Measurements from ENCODE around the gene SOHLH1.

- no peak for TF ChIP-seq EZH2 (IDR thresholded peaks at IDR 0.05; ENCODE audit: low read length, unreplicated experiment)
- TF ChIP-seq CTCF (conservative IDR thresholded peaks at IDR 0.05; ENCODE audit: low read depth, low read length) = no peak
- no peak for TF ChIP-seq EZH2phosphoT487 (IDR thresholded peaks at IDR 0.05; ENCODE audit: borderline replicate concordance, low read length)
Measured at GRCh38 chr9:135719472-135719871, 20.2 kb upstream of the SOHLH1 start.
